ENCODE measurements around the gene LEPR. TPM values are rescaled to one million over a fixed set of nuclear protein-coding genes. Genes with fewer than 3 reads are reported as not detected.
"Not testable (repeated sequence)": the region's sequence is repeated elsewhere in the genome, so short reads cannot be mapped to it uniquely, and the experiment has no call there.

The LEPR gene
- total and polyA plus RNA-seq, 10 donors, result 0.90 to 9.3 (median 5.4) TPM

DNA sequence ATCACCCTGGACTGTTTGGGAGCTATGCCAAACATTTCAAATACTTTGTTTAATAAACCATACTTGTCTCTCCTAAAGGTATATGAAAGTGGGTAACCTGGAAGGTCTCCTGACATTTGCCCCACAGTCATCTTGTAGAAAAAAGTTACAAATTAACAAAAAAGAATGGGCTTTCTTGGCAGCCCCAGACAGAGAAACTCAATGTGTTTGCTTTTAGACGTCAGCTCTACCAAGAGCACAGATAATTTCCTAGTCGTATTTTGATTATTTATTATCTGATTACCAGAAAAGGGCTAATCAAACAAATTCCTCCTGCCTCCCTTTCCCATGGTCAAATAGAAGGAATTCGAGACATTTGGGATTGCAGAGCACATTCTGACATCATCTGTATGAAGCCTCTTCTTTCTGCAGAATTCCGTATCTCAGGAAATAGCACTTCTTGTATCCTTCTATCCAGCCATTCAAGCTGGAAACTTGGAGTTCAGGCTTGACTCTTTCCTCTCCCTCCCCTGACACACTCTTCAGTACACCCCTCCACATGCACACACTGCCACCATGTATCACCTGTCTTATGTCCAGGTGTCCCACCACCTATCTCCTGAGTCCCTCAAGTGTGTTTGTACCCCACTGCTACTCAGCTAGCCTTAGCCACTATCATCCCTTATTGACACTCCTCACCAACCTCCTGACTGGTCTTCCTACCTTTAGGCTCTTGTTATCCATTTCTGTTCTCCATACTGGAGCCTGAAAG, 42.8 kb upstream of the LEPR start:
- H3K27me3 ChIP-seq (replicated peaks in 1 of 7), result no peaks in the 10 kb centered on the region

DNA sequence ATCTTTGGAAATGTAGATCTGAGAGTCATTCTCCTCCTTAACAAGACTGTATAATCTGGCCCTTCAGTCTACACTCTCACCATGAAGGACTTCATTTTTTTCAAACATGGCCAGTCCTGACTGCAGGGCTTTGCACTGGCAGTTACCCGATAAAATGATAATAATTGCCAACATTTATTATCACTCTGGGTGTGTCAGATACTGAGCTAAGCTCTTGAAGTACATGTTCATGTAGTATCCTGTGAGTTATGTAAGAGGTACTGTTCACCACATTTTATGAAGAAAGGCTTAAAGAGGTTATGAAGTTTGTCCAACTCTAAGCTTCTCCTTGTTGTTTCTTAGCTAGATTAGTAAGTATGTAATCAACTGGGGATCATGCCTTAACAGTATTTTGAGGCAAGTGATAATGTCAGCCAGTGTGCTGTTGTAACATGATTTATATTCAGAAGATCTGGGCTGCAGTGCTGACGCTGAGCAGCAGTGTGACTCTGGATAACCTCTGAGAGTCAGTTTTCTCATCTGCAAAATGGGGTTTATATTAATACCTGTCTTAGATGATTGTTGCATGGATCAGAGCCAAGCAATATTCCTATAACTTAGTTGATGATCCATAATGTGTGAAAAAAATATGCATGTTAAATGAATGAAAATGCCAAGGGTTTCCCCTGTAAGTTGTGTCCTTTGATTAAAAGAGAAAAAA, 42.1 kb upstream of the LEPR start:
- TF ChIP-seq POLR2AphosphoS5 (IDR thresholded peaks at IDR 0.05) (no peak), POLR2A (IDR thresholded peaks at IDR 0.05) (no peak)
- TF ChIP-seq, protein P1, sequence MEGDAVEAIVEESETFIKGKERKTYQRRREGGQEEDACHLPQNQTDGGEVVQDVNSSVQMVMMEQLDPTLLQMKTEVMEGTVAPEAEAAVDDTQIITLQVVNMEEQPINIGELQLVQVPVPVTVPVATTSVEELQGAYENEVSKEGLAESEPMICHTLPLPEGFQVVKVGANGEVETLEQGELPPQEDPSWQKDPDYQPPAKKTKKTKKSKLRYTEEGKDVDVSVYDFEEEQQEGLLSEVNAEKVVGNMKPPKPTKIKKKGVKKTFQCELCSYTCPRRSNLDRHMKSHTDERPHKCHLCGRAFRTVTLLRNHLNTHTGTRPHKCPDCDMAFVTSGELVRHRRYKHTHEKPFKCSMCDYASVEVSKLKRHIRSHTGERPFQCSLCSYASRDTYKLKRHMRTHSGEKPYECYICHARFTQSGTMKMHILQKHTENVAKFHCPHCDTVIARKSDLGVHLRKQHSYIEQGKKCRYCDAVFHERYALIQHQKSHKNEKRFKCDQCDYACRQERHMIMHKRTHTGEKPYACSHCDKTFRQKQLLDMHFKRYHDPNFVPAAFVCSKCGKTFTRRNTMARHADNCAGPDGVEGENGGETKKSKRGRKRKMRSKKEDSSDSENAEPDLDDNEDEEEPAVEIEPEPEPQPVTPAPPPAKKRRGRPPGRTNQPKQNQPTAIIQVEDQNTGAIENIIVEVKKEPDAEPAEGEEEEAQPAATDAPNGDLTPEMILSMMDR (IDR thresholded peaks at IDR 0.05 in 8 of 11, conservative IDR thresholded peaks at IDR 0.05 in 3 of 11), result no peak
- no peak overlapping the region for H3K27ac ChIP-seq
- H3K4me1 ChIP-seq, result no peaks in the 10 kb centered on the region
- WGBS, 5 donors, result 77 to 91% (median 88%) methylated on average over 2 of the region's 2 CpGs
- no peaks in the 10 kb centered on the region for H3K36me3 ChIP-seq
- no peaks in the 10 kb centered on the region for H3K27me3 ChIP-seq (replicated peaks in 1 of 7)
- no peak for DNase-seq
- H3K4me3 ChIP-seq, result no peak overlapping the region
- intact Hi-C loops (cut with DNase I; ENCODE audit: low total_unique reads), result no loop called here
- no peaks in the 10 kb centered on the region for H3K9me3 ChIP-seq

More for the DNA sequence above, 42.8 kb upstream of the LEPR start:
- Histone ChIP-seq H3K4me1 (no peaks in the 10 kb centered on the region), H3K9me3 (no peaks in the 10 kb centered on the region), H3K4me3 (no peak overlapping the region), H3K36me3 (no peaks in the 10 kb centered on the region), H3K27ac (no peak overlapping the region)
- no peak for TF ChIP-seq POLR2A (IDR thresholded peaks at IDR 0.05)
- TF ChIP-seq, protein P1 (IDR thresholded peaks at IDR 0.05 in 8 of 11, conservative IDR thresholded peaks at IDR 0.05 in 3 of 11), result no peak
- no peak for TF ChIP-seq POLR2AphosphoS5 (IDR thresholded peaks at IDR 0.05)
- intact Hi-C loops (cut with DNase I; ENCODE audit: low total_unique reads), result no loop called here
- no peak for DNase-seq
- WGBS, 5 donors, result 87 to 91% (median 89%) methylated on average over 4 of the region's 4 CpGs

DNA sequence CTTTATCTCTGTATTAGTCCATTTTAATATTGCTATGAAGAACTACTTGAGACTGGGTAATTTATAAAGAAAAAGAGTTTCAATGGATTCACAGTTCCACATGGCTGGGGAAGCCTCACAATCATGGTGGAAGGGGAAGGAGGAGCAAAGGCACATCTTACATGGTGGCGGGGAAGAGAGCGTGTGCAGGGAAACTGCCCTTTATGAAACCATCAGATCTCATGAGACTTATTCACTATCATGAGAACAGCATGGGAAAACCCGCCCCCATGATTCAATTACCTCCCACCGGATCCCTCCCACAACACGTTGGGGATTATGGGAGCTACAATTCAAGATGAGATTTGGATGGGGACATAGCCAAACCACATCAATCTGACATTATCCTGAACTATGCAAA, 36.0 kb upstream of the LEPR start:
- 84 to 95% (median 93%) methylated on average over 5 of the region's 5 CpGs for WGBS, 5 donors
- H3K9me3 ChIP-seq; H3K4me1 ChIP-seq; intact Hi-C loops (cut with DNase I; ENCODE audit: low total_unique reads); DNase-seq; H3K27ac ChIP-seq; H3K4me3 ChIP-seq; H3K27me3 ChIP-seq (replicated peaks in 1 of 7): not testable (repeated sequence)
- H3K36me3 ChIP-seq, result peaks cover 0 to 18% (median 0%) of the 10 kb centered on the region in 6 donors

DNA sequence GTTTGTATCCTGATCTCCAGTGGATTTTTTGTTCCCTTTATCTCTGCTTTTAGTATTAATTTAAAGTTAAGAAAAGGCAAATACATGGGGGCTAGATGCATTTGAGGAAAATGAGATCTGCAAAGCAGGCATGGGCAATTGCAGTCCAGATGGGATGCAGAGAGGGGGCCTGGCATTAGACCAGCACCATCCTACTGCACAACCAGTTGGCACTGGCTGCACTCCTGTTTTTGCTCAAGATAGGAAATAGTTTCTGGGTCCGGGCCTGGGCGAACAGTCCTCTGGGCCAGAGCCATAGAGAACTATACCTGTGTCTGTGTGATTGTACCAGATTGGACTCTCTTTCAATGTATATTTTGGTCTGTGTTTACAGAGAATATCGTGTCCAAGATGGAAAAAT, 34.0 kb upstream of the LEPR start:
- Histone ChIP-seq H3K9me3 (no peaks in the 10 kb centered on the region), H3K4me3 (no peak overlapping the region), H3K36me3 (peaks cover 0 to 28% (median 0%) of the 10 kb centered on the region in 6 donors), H3K27me3 (replicated peaks in 1 of 7) (no peaks in the 10 kb centered on the region), H3K4me1 (no peaks in the 10 kb centered on the region), H3K27ac (no peak overlapping the region)
- intact Hi-C loops (cut with DNase I; ENCODE audit: low total_unique reads), result no loop called here
- WGBS, 5 donors, result 91 to 100% (median 93%) methylated on average over 3 of the region's 3 CpGs
- DNase-seq, result no peak
- TF ChIP-seq, protein P1 (IDR thresholded peaks at IDR 0.05 in 8 of 11, conservative IDR thresholded peaks at IDR 0.05 in 3 of 11), result no peak
- TF ChIP-seq POLR2AphosphoS5 (IDR thresholded peaks at IDR 0.05) (no peak), POLR2A (IDR thresholded peaks at IDR 0.05) (no peak)
